ENCODE results near the gene WDR76. TPM values are rescaled to one million over a fixed set of nuclear protein-coding genes. Genes with fewer than 3 reads are reported as not detected.
A peak's percentile ranks its signal among the peaks of the same experiment; 100 is the strongest.
"Not testable (repeated sequence)": the region's sequence is repeated elsewhere in the genome, so short reads cannot be mapped to it uniquely, and the experiment has no call there.

WDR76 gene
- polyA plus RNA-seq, 3 donors from 2014 or later: 8.3 to 8.9 (median 8.6) TPM

GRCh38 chr15:43799209-43799944, 27.4 kb upstream of the WDR76 start:
- Mint-ChIP-seq H3K36me3 (peaks cover 10 to 16% (median 16%) of the 10 kb centered on the region in 3 donors), H3K27ac (peak overlapping the region; percentile 97 to 100 (median 99)), H3K4me3 (peak overlapping the region in 4 of 5 donors; percentile 5 to 100 (median 86)), H3K9me3 (no peaks in the 10 kb centered on the region), H3K4me1 (peaks cover 53 to 64% of the 10 kb centered on the region in 2 donors), H3K27me3 (ENCODE audit: low read depth in 3 of 3) (peaks cover 0 to 14% (median 8%) of the 10 kb centered on the region in 3 donors)
- DNase-seq: no peak

DNA sequence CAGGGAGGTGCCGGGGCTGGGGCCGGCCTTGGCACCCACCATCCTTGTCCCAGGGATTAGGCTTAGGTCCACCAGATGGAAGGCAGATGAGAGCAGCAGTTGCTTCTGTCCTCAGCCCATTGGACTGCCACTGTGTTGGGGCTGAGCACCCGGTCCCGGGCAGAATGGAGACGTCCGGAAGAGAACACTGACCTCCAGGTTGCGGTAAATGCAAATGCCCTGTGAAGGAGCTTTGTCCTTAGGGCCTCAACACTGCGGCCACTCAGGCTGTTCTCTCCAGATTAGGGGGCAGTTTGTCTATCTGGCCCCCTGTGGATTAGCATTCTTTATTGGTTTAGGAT, 26.9 kb upstream of the WDR76 start, which contains the start of gene SERINC4:
Gene SERINC4 (minus strand): TSS at position 276 of the 341 bp plus-strand sequence. CDS start 234 bp downstream, at position 42.
- Mint-ChIP-seq H3K9me3 (no peaks in the 10 kb centered on the region), H3K27me3 (ENCODE audit: low read depth in 3 of 3) (peaks cover 0 to 11% (median 8%) of the 10 kb centered on the region in 3 donors), H3K4me1 (peaks cover 48 to 59% of the 10 kb centered on the region in 2 donors), H3K4me3 (peak within 1 kb of the TSS; percentile 99 to 100 (median 100)), H3K36me3 (peaks cover 10 to 17% (median 15%) of the 10 kb centered on the region in 3 donors), H3K27ac (peak within 1 kb of the TSS; percentile 97 to 100 (median 99))
- no peak for DNase-seq

- peaks cover 11 to 23% (median 14%) of the 10 kb centered on the region in 3 donors for H3K36me3 Mint-ChIP-seq
- peaks cover 43 to 53% of the 10 kb centered on the region in 2 donors for H3K4me1 Mint-ChIP-seq
- no peaks in the 10 kb centered on the region for H3K9me3 Mint-ChIP-seq
- peaks cover 0 to 11% (median 8%) of the 10 kb centered on the region in 3 donors for H3K27me3 Mint-ChIP-seq (ENCODE audit: low read depth in 3 of 3)
- peak; percentile 89 to 90 (median 89) for DNase-seq
- peak within 1 kb of the TSS; percentile 99 to 100 (median 100) for H3K4me3 Mint-ChIP-seq
- H3K27ac Mint-ChIP-seq: peak within 1 kb of the TSS; percentile 97 to 100 (median 99)
Measured at GRCh38 chr15:43800286-43801141, 26.3 kb upstream of the WDR76 start, which contains the start of gene HYPK. HYPK (plus strand) TSS chr15:43800599; CDS start chr15:43800623, 24 bp downstream.

DNA sequence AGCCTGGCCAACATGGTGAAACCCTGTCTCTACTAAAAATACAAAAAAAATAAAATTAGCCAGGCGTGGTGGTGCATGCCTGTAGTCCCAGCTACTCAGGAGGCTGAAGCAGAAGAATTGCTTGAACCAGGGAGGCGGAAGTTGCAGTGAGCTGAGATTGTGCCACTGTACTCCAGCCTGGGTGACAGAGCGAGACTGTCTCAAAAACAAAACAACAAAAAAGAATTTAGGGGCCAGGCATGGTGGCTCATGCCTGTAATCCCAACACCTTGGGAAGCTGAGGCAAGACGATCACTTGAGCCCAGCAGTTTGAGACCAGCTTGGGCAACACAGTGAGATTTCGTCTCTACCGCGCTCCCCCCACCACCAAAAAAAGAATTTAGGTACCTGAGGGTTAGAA, 24.1 kb upstream of the WDR76 start:
- not testable (repeated sequence) for DNase-seq, H3K4me3 Mint-ChIP-seq, H3K9me3 Mint-ChIP-seq
- Mint-ChIP-seq H3K27me3 (ENCODE audit: low read depth in 3 of 3) (peaks cover 0 to 11% (median 5%) of the 10 kb centered on the region in 3 donors), H3K4me1 (peaks cover 33 to 36% of the 10 kb centered on the region in 2 donors), H3K36me3 (peaks cover 14 to 35% (median 21%) of the 10 kb centered on the region in 3 donors), H3K27ac (peak overlapping the region in 1 of 6 donors; percentile 28)

DNA sequence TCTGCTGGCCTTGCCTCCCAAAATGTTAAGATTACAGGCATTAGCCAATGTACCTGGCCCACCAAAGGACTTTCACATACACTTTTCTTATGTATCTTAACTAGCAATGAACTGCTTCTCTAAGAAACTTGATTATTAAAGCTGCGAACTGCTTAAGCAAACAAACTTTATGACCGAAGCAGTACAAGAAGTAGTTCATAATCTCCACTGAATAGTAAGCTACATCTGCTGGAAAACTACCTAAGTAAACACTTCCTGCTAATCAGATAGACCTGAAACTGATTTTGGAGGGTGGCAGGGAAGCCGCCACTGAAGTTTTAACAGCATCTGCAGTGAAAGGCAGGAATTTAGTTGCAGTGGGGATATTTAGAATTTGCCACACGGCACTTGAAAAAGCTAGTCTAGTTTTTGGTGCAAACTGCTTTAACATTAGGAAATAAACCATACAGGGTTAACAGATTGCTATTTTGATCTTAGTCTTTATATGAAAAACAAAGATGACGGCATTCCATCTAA, 18.3 kb upstream of the WDR76 start:
- DNase-seq: no peak
- Mint-ChIP-seq H3K27me3 (ENCODE audit: low read depth in 3 of 3) (peaks cover 0 to 3% (median 0%) of the 10 kb centered on the region in 3 donors), H3K36me3 (peaks cover 19 to 53% (median 29%) of the 10 kb centered on the region in 3 donors), H3K4me3 (no peak overlapping the region), H3K9me3 (no peaks in the 10 kb centered on the region), H3K27ac (no peak overlapping the region), H3K4me1 (no peaks in the 10 kb centered on the region)

- Mint-ChIP-seq H3K9me3 (no peaks in the 10 kb centered on the region), H3K4me1 (no peaks in the 10 kb centered on the region), H3K27me3 (ENCODE audit: low read depth in 3 of 3) (peaks cover 0 to 3% (median 0%) of the 10 kb centered on the region in 3 donors), H3K27ac (no peak overlapping the region), H3K36me3 (peaks cover 19 to 53% (median 29%) of the 10 kb centered on the region in 3 donors), H3K4me3 (no peak overlapping the region)
- no peak for DNase-seq
Measured at GRCh38 chr15:43808960-43809678, 17.7 kb upstream of the WDR76 start.

GRCh38 chr15:43815064-43815463, 11.7 kb upstream of the WDR76 start:
- Mint-ChIP-seq H3K36me3 (peaks cover 20 to 36% (median 22%) of the 10 kb centered on the region in 3 donors), H3K27ac (peak overlapping the region in 2 of 6 donors; percentile 10 to 24), H3K4me1 (peaks cover 4 to 18% of the 10 kb centered on the region in 2 donors)
- DNase-seq; H3K9me3 Mint-ChIP-seq; H3K27me3 Mint-ChIP-seq (ENCODE audit: low read depth in 3 of 3); H3K4me3 Mint-ChIP-seq: not testable (repeated sequence)

DNA sequence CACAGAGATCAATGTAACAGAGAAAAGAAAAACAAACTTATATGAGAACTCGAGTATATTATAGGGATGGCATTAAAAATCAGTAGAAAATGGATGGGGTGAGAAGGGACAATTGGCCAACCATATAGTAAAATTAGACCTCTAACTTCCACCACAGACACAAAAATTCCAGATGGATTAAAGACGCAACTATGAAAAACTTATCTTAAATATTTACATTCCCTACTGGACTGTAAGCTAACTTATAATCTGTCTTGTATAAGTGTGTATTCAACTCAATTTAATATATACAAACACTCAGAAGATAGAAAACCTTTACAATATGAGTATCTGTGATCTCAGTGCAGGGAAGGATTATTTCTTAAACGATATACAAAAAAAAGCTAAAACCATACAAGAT, 5.3 kb upstream of the WDR76 start:
- Mint-ChIP-seq H3K4me1 (peaks cover 38 to 52% of the 10 kb centered on the region in 2 donors), H3K27ac (peak overlapping the region in 5 of 6 donors; percentile 24 to 83 (median 39)), H3K9me3 (no peaks in the 10 kb centered on the region), H3K4me3 (peak overlapping the region in 4 of 5 donors; percentile 6 to 44 (median 30)), H3K36me3 (peaks cover 0 to 7% (median 3%) of the 10 kb centered on the region in 3 donors), H3K27me3 (ENCODE audit: low read depth in 3 of 3) (peaks cover 4 to 8% (median 7%) of the 10 kb centered on the region in 3 donors)
- no peak for DNase-seq

- H3K27ac Mint-ChIP-seq: peak within 1 kb of the TSS; percentile 96 to 100 (median 98)
- H3K36me3 Mint-ChIP-seq: no peaks in the 10 kb centered on the region
- DNase-seq: peak; percentile 89 to 92 (median 91)
- H3K27me3 Mint-ChIP-seq (ENCODE audit: low read depth in 3 of 3): peaks cover 4 to 10% (median 7%) of the 10 kb centered on the region in 3 donors
- H3K4me1 Mint-ChIP-seq: peaks cover 58 to 63% of the 10 kb centered on the region in 2 donors
- peak within 1 kb of the TSS; percentile 96 to 99 (median 98) for H3K4me3 Mint-ChIP-seq
- no peaks in the 10 kb centered on the region for H3K9me3 Mint-ChIP-seq
Measured at GRCh38 chr15:43824302-43825246, 2.2 kb upstream of the WDR76 start, which contains the start of gene MFAP1. MFAP1 (minus strand) TSS chr15:43824690; CDS start chr15:43824569, 121 bp downstream.

DNA sequence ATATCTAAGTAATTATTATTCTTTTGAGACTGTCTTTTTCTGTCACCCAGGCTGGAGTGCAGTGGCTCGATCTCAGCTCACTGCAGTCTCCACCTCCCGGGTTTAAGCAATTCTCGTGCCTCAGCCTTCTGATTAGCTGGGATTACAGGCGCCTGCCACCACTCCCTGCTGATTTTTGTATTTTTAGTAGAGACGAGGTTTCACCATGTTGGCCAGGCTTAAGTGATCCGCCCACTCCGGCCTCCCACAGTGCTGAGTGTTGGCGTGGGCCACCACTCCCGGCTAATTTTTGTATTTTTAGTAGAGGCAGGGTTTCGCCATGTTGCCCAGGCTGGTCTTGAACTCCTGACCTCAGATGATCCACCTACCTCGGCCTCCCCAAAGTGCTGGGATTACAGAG, 1.5 kb upstream of the WDR76 start:
- not testable (repeated sequence) for DNase-seq; H3K27me3 Mint-ChIP-seq (ENCODE audit: low read depth in 3 of 3); H3K36me3 Mint-ChIP-seq; H3K9me3 Mint-ChIP-seq
- H3K4me1 Mint-ChIP-seq: peaks cover 59 to 63% of the 10 kb centered on the region in 2 donors
- peak overlapping the region in 4 of 5 donors; percentile 89 to 99 (median 94) for H3K4me3 Mint-ChIP-seq
- peak overlapping the region in 4 of 6 donors; percentile 68 to 100 (median 81) for H3K27ac Mint-ChIP-seq

GRCh38 chr15:43826029-43826507, 734 bp upstream of the WDR76 start:
- H3K36me3 Mint-ChIP-seq: no peaks in the 10 kb centered on the region
- peaks cover 59 to 61% of the 10 kb centered on the region in 2 donors for H3K4me1 Mint-ChIP-seq
- H3K27ac Mint-ChIP-seq: peak overlapping the region; percentile 68 to 96 (median 90)
- H3K9me3 Mint-ChIP-seq: no peaks in the 10 kb centered on the region
- H3K27me3 Mint-ChIP-seq (ENCODE audit: low read depth in 3 of 3): peaks cover 4 to 10% (median 7%) of the 10 kb centered on the region in 3 donors
- no peak for DNase-seq
- peak overlapping the region; percentile 84 to 99 (median 89) for H3K4me3 Mint-ChIP-seq
